Umbilical cord (tissue), 2 donors: ENCODE results near the gene AHI1. TPM values are rescaled to one million over a fixed set of nuclear protein-coding genes. Genes with fewer than 3 reads are reported as not detected.
"Not testable (repeated sequence)": the region's sequence is repeated elsewhere in the genome, so short reads cannot be mapped to it uniquely, and the experiment has no call there.

ENCODE experiments used
- DNase-seq: peaks from one replicate; pipeline ENCODE4 v3.0.0-alpha.2; 2015; ENCODE audit warnings: low spot score
- total RNA-seq: library from RNA; depleted of rRNA; stranded (reverse); fragments of >200 nt; gene quantifications from one replicate; pipeline ENCODE4 v1.2.3, GENCODE V29; 2014; ENCODE audit warnings: low replicate concordance; ENCODE audit not compliant: insufficient read depth

AHI1 gene
- total RNA-seq, 1 donor from 2014 or later = 57.1 TPM

- no peak for DNase-seq
Measured at GRCh38 chr6:135395136-135395535, 102.4 kb downstream of the AHI1 start.

GRCh38 chr6:135393289-135393688, 104.3 kb downstream of the AHI1 start:
- DNase-seq = no peak

GRCh38 chr6:135390458-135390857, 107.1 kb downstream of the AHI1 start:
- DNase-seq = no peak

GRCh38 chr6:135385299-135385698, 112.2 kb downstream of the AHI1 start:
- DNase-seq = no peak

GRCh38 chr6:135383766-135384165, 113.8 kb downstream of the AHI1 start:
- DNase-seq = no peak

GRCh38 chr6:135383301-135383700, 114.2 kb downstream of the AHI1 start:
- DNase-seq = no peak

- DNase-seq = no peak
Measured at GRCh38 chr6:135382182-135382628, 115.3 kb downstream of the AHI1 start.

- DNase-seq = no peak
Measured at GRCh38 chr6:135380793-135381192, 116.7 kb downstream of the AHI1 start.

GRCh38 chr6:135379647-135380046, 117.9 kb downstream of the AHI1 start:
- DNase-seq = no peak

GRCh38 chr6:135372758-135373157, 124.8 kb downstream of the AHI1 start:
- no peak for DNase-seq

GRCh38 chr6:135363622-135364021, 133.9 kb downstream of the AHI1 start:
- not testable (repeated sequence) for DNase-seq

- no peak for DNase-seq
Measured at GRCh38 chr6:135362124-135362523, 135.4 kb downstream of the AHI1 start.

GRCh38 chr6:135360222-135360621, 137.3 kb downstream of the AHI1 start:
- no peak for DNase-seq

GRCh38 chr6:135358985-135359384, 138.6 kb downstream of the AHI1 start:
- DNase-seq = no peak

GRCh38 chr6:135358251-135358821, 139.2 kb downstream of the AHI1 start:
- DNase-seq = no peak

GRCh38 chr6:135354407-135354806, 143.1 kb downstream of the AHI1 start:
- DNase-seq = no peak

- no peak for DNase-seq
Measured at GRCh38 chr6:135353113-135353512, 144.4 kb downstream of the AHI1 start.

- DNase-seq = no peak
Measured at GRCh38 chr6:135351635-135352034, 145.9 kb downstream of the AHI1 start.

- no peak for DNase-seq
Measured at GRCh38 chr6:135347887-135348286, 149.7 kb downstream of the AHI1 start.

- no peak for DNase-seq
Measured at GRCh38 chr6:135346747-135347146, 150.8 kb downstream of the AHI1 start.

- DNase-seq = no peak
Measured at GRCh38 chr6:135344526-135344925, 153.0 kb downstream of the AHI1 start.

GRCh38 chr6:135339920-135340319, 157.6 kb downstream of the AHI1 start:
- not testable (repeated sequence) for DNase-seq

- no peak for DNase-seq
Measured at GRCh38 chr6:135334169-135334568, 163.4 kb downstream of the AHI1 start.

- no peak for DNase-seq
Measured at GRCh38 chr6:135331002-135331401, 166.5 kb downstream of the AHI1 start.
